Measurements from ENCODE around the gene LY6G5C.

The LY6G5C gene

GRCh38 chr6:31728767-31729514 lies 48.1 kb upstream of the LY6G5C start, which contains the start of gene DDAH2:
Gene DDAH2 (minus strand): TSS chr6:31729299. CDS start chr6:31729161, 138 bp downstream.
- Histone ChIP-seq H3K4me2 (peak within 1 kb of the TSS; percentile 52), H3K9ac (no peak within 1 kb of the TSS; the same call in 1 of the 2 replicates), H3K4me3 (IDR thresholded peaks at IDR 0.05; ENCODE audit: insufficient read depth, low read depth, low read length) (peak within 1 kb of the TSS; percentile 35), H3K4me1 (ENCODE audit: low read depth, poor library complexity, severe bottlenecking) (peaks cover 23% of the 10 kb centered on the region), H3K79me2 (ENCODE audit: insufficient read depth, low read depth) (peaks cover 8% of the 10 kb centered on the region; the same call in 1 of the 2 replicates), H4K20me1 (ENCODE audit: insufficient read depth) (no peaks in the 10 kb centered on the region), H2AFZ (ENCODE audit: low read depth) (peak within 1 kb of the TSS; percentile 65), H3K36me3 (ENCODE audit: insufficient read depth) (peaks cover 7% of the 10 kb centered on the region; the same call in 1 of the 2 replicates), H3K27ac (no peak within 1 kb of the TSS), H3K27me3 (ENCODE audit: insufficient read depth, low read depth) (no peaks in the 10 kb centered on the region)
- TF ChIP-seq CTCF (conservative IDR thresholded peaks at IDR 0.05; ENCODE audit: low read depth, low read length), result peak; percentile 91

GRCh38 chr6:31727717-31728671 lies 47.1 kb upstream of the LY6G5C start:
- H3K79me2 ChIP-seq (ENCODE audit: insufficient read depth, low read depth), result no peaks in the 10 kb centered on the region

GRCh38 chr6:31727034-31727716 lies 46.3 kb upstream of the LY6G5C start:
- TF ChIP-seq CTCF (conservative IDR thresholded peaks at IDR 0.05; ENCODE audit: low read depth, low read length), result no peak
- no peak overlapping the region for H3K4me2 ChIP-seq
- peaks cover 7% of the 10 kb centered on the region; the same call in 1 of the 2 replicates for H3K36me3 ChIP-seq (ENCODE audit: insufficient read depth)
- no peak overlapping the region for H2AFZ ChIP-seq (ENCODE audit: low read depth)
- H3K27me3 ChIP-seq (ENCODE audit: insufficient read depth, low read depth), result no peaks in the 10 kb centered on the region
- no peaks in the 10 kb centered on the region for H3K79me2 ChIP-seq (ENCODE audit: insufficient read depth, low read depth)
- H3K4me1 ChIP-seq (ENCODE audit: low read depth, poor library complexity, severe bottlenecking), result peaks cover 13% of the 10 kb centered on the region
- H3K27ac ChIP-seq, result no peak overlapping the region
- H4K20me1 ChIP-seq (ENCODE audit: insufficient read depth), result no peaks in the 10 kb centered on the region
- H3K4me3 ChIP-seq (IDR thresholded peaks at IDR 0.05; ENCODE audit: insufficient read depth, low read depth, low read length), result no peak overlapping the region
- H3K9ac ChIP-seq, result no peak overlapping the region

More at GRCh38 chr6:31727717-31728671, 47.1 kb upstream of the LY6G5C start:
- H3K27ac ChIP-seq, result no peak overlapping the region
- no peak overlapping the region for H2AFZ ChIP-seq (ENCODE audit: low read depth)
- H3K27me3 ChIP-seq (ENCODE audit: insufficient read depth, low read depth), result no peaks in the 10 kb centered on the region
- no peak for TF ChIP-seq CTCF (conservative IDR thresholded peaks at IDR 0.05; ENCODE audit: low read depth, low read length)
- no peak overlapping the region for H3K4me2 ChIP-seq
- H3K36me3 ChIP-seq (ENCODE audit: insufficient read depth), result peaks cover 7% of the 10 kb centered on the region; the same call in 1 of the 2 replicates
- H3K9ac ChIP-seq, result no peak overlapping the region
- H4K20me1 ChIP-seq (ENCODE audit: insufficient read depth), result no peaks in the 10 kb centered on the region
- peaks cover 14% of the 10 kb centered on the region for H3K4me1 ChIP-seq (ENCODE audit: low read depth, poor library complexity, severe bottlenecking)
- no peak overlapping the region for H3K4me3 ChIP-seq (IDR thresholded peaks at IDR 0.05; ENCODE audit: insufficient read depth, low read depth, low read length)
